GM18861 (cell line): ENCODE results near the gene GPC5.
A peak's percentile ranks its signal among the peaks of the same experiment; 100 is the strongest.

Experiments used
- ATAC-seq: cut with Tn5 transposase; IDR thresholded peaks from one replicate; pipeline ENCODE4 v1.9.1; 2021; ENCODE audit not compliant: unreplicated experiment

Gene GPC5

DNA sequence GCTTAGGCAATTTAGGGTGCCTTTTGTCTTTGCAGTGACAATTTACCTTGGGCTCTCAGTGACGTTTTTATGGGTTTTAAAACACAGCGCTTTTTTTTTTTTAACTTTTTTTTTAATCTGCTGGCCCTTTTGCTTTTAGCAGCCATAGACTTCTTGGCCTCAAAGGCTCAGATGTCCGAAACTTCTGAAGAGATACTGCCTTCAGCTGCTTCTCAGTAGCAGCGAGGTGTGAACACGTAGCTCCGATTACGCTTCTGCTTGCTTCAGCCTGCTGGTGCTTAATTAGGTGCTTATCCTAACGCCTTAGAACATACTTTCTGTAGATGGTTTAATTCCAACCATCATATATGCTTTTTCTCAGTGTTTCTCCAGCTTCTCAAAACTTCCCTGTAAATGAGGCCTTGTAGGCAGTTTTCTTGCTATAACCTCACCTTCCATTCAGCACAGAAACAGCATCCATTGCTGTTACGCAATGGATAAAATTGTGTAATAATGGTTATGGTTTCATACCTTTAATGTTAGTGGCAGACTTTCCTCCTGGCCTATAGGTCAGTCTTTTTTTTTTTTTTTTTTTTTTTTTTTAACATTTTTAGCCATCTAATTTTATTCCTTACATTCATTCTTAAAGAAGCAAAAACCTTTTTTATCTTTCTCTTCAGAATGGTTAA lies 723.9 kb downstream of the GPC5 start:
- ATAC-seq: no peak

DNA sequence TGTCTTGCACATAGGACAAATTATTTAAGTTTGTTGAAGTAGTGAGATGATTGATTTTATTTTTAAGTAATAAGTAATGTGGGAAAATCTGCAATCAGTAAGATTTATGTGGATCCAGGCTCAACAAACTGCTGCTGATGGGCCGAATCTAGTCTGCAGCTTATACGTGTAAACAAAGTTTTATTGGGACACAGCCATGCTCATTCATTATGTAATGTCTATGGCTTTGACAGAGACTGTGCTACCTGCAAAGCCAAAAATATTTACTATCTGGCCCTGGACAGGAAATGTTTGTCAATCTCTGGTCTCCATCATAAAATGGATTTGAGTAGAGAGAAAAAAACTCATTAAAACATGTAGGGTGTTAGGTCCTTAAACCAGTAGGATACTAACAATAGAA lies 728.0 kb downstream of the GPC5 start:
- no peak for ATAC-seq

GRCh38 chr13:92135509-92135908 lies 737.1 kb downstream of the GPC5 start:
- ATAC-seq: no peak

DNA sequence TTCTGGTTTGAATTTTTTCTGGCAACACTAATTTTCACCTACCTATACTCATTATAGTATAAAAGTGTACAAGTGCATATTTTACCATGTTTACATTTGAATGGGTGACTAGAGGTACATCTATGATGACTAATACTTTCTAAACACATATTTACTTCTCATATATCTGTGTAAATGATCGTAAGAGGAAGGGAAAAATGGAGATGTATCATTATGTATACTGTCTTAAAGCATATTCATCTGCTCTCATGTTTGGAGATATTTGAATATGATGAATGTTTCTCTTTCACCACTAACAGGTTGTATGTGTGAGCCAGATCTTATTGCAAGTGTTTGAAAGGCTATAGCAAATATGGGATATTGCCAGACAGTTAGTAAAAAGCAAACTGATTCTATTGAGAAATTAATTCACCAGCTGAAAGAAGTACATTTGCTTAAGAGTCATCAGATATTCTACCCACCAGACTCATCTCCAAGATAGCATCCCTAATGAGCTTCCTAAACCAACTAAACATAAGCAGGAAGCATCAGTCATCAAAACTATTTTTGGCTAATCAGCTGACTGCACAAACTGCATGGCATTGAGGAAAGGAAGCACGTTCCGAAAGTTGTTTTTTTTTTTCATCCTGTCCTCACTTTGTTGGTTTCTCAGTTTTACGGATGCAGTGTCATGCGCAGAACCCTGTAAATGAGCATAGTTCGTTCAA lies 738.2 kb downstream of the GPC5 start:
- no peak for ATAC-seq

GRCh38 chr13:92137520-92137919 lies 739.1 kb downstream of the GPC5 start:
- ATAC-seq: no peak

GRCh38 chr13:92143766-92144165 lies 745.3 kb downstream of the GPC5 start:
- ATAC-seq: no peak

GRCh38 chr13:92150606-92151005 lies 752.2 kb downstream of the GPC5 start:
- ATAC-seq: no peak

- no peak for ATAC-seq
Measured at GRCh38 chr13:92158346-92158745, 759.9 kb downstream of the GPC5 start.

- ATAC-seq: no peak
Measured at GRCh38 chr13:92164822-92165221, 766.4 kb downstream of the GPC5 start.

GRCh38 chr13:92172191-92172590 lies 773.8 kb downstream of the GPC5 start:
- ATAC-seq: no peak

DNA sequence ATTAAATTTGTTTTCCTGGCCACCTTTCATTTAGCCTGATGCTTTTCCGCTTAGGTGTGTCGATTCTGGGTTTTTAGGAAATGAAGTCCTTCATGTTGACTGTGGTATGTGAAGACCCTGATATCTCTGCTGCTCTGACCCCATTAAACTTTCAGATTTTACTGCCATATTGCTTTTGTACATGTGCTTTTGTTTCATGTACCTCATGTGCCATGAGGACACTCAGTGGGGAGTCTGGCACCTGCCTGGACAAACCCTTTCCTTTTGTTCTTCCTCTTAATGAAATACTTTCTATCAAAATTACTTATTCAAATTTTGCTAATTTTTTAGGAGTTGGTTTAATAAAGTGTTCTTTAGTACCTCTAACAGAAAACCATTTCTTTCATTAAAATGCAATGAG lies 774.8 kb downstream of the GPC5 start:
- ATAC-seq: no peak

GRCh38 chr13:92175330-92175729 lies 776.9 kb downstream of the GPC5 start:
- no peak for ATAC-seq

DNA sequence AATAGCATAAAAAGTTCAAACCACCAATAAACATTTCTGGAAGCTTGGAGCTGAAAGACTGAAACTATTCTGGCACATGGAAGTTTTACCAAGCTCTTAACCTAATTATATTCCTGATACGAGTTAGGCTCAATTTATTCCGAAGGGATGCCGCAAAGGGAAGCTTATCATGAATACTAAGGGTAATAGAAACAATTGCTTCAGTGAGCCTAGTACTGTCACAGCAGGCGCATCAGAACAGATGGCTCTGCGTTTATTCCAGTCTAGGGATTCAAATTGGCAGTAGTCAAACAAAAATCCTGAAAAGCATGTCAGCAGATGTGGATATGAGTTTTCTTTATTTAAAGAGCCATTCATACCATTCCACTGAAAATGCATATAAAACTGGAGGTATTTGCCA lies 779.5 kb downstream of the GPC5 start:
- ATAC-seq: no peak

GRCh38 chr13:92179223-92179622 lies 780.8 kb downstream of the GPC5 start:
- no peak for ATAC-seq

DNA sequence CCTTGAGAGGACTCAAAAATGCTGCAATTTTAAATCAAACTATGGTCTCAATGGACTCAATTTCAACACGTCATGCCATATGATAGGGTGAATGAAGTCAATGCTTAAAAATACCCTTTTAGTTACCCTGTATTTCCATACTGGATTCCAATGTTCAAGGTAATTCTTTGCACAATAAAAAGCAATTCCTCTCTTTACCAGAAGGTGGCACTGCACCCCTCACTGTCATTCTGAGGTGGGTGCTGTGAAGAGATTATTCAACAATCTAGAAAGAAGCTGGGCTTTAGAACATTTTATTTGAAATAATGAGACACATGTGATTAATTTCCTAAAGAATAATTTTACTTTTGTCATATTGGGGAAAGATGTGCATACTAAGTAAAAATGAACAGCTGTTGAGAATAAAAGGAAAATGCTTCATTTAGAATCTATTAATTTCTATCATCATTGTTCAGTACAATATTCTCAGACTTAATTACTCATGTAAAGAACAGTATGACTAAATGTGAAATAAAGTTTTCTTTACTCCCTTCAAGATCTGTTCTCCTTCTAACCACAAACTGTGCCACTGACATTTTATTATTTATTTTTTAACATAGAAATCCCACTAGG lies 789.1 kb downstream of the GPC5 start:
- peak; percentile 87 for ATAC-seq

DNA sequence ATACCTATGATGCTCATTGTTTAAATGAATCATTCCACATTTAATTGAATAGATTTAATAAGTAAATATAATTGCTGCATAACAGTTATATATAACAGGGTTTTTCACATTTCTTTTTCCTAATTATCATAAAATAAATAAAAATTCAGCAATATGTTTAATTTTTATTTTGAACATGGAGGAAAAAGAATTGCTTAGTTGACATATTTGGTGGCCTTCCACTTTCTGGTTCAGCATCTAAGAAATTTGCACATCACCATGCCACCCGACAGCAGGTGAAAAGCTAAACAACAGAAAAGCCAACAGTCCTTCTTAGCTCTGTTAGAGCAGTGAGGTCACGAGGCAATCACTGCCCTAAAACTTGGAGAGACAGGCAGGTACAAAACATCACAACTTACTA lies 790.2 kb downstream of the GPC5 start:
- ATAC-seq: no peak

DNA sequence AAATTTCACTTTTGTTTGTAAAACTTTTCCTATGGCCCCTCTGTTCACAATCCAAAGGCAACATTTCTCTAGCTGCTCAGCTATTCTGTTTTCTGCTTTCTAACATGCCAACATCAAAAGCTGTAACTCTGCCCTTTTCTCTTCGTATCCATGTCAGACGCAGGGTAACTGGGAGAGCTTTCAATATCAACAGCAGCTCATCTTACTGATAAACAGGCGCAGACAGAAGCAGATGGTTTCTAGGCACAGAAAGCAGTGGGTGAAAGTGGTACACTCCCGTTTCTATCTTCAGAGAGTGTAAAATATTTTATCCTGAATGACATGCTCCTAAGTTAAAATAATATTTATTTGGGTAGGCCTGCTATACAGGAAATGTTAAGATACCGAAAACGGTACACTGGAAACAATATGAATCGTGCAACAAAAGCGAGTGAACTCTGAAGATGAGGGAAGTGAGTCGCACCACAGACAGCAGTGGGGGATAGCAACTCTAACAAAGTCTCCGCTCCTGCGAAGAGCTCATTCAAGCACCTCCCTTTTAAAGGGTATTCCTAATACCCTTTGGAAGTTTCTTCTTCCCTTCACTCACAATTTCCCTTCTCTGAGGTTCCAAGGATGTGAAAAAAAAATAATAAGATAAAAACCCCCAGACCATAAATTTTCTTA lies 798.3 kb downstream of the GPC5 start:
- no peak for ATAC-seq

GRCh38 chr13:92197669-92198068 lies 799.2 kb downstream of the GPC5 start:
- no peak for ATAC-seq

DNA sequence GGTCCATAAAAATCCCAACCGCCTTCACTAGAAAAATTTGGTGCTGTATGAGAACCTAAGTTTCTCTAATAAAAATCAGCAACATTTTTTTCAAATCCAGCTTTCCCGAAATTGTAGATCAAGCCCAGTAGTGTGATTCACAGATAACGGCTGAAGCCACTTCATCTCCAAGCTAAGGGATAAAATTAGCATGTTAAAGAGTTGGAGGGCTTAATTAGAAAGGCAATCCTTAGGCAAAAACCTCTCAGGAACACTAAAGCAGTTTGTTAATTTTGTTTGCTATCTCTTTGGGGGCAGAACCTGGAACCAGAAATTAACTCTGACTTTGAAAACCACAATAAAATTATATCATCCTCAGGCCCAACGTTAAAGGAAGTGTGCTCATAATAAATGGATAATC lies 820.2 kb downstream of the GPC5 start:
- no peak for ATAC-seq

DNA sequence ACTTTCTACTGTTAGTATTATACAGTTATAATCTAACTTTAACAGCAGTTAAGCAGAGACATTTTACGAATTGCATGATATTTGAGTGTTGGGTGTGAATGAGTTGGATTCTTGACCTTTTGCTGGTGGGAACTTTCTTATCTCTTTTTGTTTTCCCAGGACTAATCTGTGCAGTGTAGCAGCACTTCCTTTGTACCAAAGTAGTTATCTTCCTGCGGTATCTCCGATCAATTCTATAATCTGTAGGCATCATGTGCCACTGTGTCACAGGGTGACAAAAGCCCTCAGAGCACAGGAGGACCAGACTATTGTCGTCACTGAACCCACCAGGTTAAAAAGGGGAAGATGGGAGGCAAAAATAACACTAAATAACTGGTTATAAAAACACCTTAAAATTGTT lies 823.5 kb downstream of the GPC5 start:
- ATAC-seq: no peak

DNA sequence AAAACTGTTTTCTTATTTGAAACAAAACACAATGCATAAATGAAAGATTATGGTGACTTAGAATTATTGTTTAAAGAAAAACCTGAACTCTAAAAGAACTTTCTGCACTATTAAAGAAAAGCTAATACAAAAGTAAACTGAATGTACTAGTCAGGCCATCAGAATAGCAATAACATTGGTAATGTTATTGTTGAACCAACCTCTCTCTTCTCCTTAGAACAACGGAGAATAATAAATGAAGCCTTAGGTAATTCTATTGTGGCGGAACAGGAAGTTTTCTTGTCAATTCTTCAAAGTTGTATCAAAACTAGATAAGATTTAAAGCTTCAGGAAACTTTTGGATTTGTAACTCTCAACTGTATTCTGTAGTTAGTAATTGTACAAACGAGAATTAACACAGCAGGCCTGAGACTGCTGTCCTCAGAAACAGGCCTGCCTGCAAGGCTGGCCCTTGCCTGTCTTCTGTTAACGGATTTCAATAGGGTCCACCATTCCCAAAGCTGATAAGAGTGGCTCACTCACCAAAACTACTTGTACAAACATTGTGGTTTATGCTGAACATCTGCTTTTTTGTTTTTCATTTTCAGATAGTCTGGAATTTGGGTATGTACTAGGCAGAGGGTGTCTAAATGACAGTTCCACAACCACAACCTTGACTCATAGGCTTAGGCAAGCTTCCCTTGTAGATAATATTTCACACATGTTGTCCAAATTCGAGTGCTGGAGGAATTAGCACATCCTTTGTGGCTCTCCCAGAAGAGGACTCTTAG lies 825.8 kb downstream of the GPC5 start:
- no peak for ATAC-seq
